C4-2B (cell line): ENCODE data around the gene AGAP1.

ENCODE experiments used
- ZFX ChIP-seq: fragments of 450-650 bp; IDR thresholded peaks from 2 replicates; pipeline ENCODE4 v1.6.1; 2017
- TF ChIP-seq, protein P1 (sequence below): fragments of 450-650 bp; conservative IDR thresholded peaks from 2 replicates; pipeline ENCODE4 v1.5.1; 2017; ENCODE audit warnings: mild to moderate bottlenecking

GRCh38 chr2:235829726-235830125 lies 335.9 kb downstream of the AGAP1 start:
- TF ChIP-seq, protein P1, sequence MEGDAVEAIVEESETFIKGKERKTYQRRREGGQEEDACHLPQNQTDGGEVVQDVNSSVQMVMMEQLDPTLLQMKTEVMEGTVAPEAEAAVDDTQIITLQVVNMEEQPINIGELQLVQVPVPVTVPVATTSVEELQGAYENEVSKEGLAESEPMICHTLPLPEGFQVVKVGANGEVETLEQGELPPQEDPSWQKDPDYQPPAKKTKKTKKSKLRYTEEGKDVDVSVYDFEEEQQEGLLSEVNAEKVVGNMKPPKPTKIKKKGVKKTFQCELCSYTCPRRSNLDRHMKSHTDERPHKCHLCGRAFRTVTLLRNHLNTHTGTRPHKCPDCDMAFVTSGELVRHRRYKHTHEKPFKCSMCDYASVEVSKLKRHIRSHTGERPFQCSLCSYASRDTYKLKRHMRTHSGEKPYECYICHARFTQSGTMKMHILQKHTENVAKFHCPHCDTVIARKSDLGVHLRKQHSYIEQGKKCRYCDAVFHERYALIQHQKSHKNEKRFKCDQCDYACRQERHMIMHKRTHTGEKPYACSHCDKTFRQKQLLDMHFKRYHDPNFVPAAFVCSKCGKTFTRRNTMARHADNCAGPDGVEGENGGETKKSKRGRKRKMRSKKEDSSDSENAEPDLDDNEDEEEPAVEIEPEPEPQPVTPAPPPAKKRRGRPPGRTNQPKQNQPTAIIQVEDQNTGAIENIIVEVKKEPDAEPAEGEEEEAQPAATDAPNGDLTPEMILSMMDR = no peak
- TF ChIP-seq ZFX = no peak
